Omental fat pad (tissue), 4 donors: ENCODE measurements around the gene RNF214. TPM values are rescaled to one million over a fixed set of nuclear protein-coding genes. Genes with fewer than 3 reads are reported as not detected.

ENCODE experiments used
- ATAC-seq: fragments of 150-250 bp; one replicate; pipeline ENCODE4 v1.9.1; 2016; ENCODE audit warnings: mild to moderate bottlenecking, moderate library complexity; ENCODE audit not compliant: low FRiP score
- DNase-seq: peaks from one replicate; pipeline ENCODE4 v3.0.0-alpha.2; 2019; ENCODE audit warnings: low spot score
- total RNA-seq, 4 donors: library from RNA; depleted of rRNA; stranded (reverse); fragments of >200 nt; gene quantifications; one replicate each; pipeline ENCODE4 v1.1.0, GENCODE V29; 2016
- TF ChIP-seq, protein P1 (sequence below), 3 donors: fragments of 450-650 bp; IDR thresholded peaks; one replicate each; pipeline ENCODE4 v1.5.1; 2016 to 2017; ENCODE audit warnings: antibody characterized with exemption in 3 of 3, mild to moderate bottlenecking in 3 of 3, moderate library complexity in 2 of 3

The RNF214 gene
- total RNA-seq, 4 donors from 2014 or later, result 7.7 to 12.1 (median 9.8) TPM

DNA sequence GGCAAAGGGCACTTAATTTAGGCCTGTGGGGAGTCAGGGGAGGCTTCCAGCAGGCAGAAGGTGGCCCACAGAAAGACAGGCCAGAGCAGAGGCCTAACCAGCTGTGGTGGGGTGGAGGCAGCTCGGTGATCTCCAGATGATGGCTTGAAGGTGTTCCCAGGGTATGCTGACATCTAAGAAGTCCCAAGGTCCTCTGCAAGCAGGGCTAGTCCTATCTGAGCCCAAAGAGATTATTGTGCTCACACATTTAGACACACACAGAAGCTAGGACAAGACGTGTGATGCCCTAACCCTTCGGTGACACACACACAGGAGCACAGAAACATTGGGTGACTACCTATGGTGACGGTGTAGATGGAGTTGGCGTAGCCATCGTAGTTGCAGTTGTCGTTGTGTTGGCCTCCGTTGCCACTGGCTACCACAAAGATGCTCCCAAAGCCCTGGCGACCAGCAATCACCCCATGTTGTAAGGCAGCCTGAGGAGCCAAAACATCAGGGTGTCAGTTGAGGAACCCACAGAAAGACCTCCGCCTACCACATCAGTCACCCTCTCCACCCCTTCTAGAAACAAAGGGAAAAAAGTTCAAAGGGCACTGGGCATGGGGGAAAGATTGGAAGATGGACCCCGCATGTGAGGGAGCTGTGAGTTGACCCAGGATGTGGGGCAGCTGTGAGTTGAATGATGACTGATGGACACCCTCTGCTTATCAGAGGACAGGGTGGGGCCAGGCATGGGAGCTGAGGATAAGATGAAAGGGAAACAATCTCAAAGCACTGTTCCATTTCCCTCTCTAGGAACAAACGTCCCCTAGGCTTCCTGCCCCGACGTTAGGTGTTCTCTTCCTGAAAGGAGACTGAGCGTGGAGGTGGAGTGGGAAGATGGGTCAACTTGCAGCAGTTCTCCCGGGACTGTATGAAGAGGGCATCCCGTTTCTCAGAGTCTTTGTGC is 8.5 kb upstream of the RNF214 start:
- ATAC-seq (no peak), DNase-seq (no peak)
- TF ChIP-seq, protein P1, sequence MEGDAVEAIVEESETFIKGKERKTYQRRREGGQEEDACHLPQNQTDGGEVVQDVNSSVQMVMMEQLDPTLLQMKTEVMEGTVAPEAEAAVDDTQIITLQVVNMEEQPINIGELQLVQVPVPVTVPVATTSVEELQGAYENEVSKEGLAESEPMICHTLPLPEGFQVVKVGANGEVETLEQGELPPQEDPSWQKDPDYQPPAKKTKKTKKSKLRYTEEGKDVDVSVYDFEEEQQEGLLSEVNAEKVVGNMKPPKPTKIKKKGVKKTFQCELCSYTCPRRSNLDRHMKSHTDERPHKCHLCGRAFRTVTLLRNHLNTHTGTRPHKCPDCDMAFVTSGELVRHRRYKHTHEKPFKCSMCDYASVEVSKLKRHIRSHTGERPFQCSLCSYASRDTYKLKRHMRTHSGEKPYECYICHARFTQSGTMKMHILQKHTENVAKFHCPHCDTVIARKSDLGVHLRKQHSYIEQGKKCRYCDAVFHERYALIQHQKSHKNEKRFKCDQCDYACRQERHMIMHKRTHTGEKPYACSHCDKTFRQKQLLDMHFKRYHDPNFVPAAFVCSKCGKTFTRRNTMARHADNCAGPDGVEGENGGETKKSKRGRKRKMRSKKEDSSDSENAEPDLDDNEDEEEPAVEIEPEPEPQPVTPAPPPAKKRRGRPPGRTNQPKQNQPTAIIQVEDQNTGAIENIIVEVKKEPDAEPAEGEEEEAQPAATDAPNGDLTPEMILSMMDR (IDR thresholded peaks at IDR 0.05), result no peak

DNA sequence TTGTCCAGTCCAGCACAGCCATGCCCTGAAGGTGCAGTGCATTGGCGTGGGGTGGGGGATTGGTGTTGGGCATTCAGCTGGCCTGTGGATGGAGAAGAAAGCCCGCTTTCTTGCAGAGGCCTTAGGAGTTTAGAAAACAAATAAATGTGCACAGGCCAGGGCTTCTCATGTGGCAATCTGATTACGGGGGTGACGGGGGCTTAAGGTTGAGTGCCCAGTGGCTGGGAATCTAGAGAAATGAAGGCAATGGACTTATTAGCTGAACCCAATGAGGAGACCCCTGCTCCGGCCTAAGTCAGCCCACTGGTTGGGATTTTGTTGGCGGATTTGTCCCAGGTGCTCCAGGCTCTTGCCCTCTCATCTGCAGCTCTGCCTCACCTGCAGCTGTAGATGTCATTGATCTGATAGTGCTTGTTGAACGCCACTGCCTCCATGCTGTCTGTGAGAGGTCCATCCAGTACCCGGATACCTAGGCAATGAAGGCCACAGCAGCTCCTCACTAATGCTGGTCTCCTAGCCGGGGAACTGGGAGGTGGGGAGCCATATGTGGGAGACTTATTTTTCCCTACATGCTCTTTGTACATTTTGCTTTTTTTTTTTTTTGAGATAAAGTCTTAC is 6.8 kb upstream of the RNF214 start:
- ATAC-seq (no peak), DNase-seq (no peak)
- TF ChIP-seq, protein P1 (IDR thresholded peaks at IDR 0.05), result no peak

DNA sequence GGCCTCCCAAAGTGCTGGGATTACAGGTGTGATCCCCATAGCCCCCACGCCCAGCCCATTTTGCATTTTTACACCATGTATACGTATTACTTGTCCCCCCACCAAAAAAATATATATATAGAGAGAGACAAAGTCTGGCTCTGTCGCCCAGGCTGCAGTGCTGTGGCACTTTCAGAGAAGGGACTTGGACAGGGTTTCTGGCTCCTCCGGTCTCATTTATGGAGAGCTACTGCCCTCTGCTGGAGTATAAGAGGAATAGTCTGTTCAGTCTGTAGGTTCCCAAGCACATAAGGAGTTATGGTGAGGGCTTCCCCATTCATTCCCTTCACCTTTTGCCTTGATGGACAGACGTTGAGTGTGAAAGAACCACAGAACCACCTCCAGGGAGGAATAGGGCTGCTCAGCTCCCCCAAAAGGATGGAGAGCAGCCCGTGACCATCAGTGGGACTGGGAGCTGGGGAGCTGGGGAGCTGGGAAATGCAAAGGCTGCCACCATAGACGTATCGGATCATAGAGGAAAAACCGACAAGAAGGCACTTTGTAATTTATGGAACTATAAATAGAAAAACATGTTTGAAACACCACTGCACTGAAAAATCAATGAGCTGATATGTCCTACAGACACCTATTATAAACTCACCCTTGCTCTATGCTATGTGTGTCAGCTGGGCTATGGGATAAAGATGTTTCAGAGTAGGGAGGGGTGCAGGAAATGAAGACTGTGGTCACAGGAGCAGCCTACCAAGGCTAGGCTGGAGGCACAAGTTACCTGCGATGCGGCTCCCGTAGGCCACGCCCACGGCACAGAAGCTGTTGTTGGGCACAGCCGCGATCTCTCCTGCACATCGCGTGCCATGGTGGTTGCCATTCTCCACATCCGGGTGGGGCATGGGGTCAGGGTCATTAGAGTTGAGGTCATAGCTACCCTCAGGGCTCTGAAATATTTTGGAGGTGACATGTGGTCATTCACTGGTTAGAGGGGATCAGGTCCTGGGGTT is 5.8 kb upstream of the RNF214 start:
- peak; percentile 41 for ATAC-seq
- peak; percentile 20 for DNase-seq
- TF ChIP-seq, protein P1 (IDR thresholded peaks at IDR 0.05), result peak in 2 of 3 donors; percentile 36 to 49

DNA sequence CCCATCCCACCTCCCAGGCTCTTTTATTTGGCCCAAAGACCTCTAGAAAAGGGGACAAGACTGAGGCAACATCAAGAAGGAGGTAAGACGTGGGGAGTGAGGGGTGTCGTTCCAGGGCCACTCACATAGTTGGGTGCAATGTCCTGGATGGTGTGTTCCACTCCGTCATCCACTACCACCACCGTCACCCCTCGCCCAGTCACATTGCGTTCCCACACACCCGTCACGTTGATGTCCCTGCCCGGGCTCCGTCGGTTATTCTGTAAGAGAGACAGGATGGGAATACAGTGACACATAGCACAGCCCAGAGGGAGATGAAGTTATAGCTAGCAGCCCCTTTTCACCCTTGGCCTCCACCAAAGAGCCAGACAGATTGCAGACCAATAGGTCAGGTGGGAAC is 4.4 kb upstream of the RNF214 start:
- DNase-seq (peak; percentile 11), ATAC-seq (no peak)
- TF ChIP-seq, protein P1 (IDR thresholded peaks at IDR 0.05), result no peak

DNA sequence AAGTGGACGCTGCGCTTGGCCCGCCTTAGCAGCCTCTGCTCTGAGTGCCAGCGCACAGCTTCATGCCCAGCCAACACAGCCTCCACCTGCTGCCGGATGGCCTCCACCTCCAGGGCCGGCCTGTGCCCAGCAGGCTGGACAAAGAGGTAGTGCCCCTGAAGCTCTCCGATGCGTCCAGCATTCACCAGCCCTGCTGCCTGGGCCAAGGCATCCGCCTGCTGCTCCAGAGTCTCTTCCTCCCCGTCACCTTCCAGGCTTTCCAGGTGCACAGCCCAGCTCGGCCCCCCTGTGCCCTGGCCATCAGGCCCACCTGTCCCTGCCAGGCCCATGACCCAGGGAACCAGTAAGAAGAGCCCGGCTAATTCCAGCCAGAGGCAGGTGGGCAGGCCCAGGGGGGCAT is 3.1 kb upstream of the RNF214 start:
- DNase-seq, result no peak
- no peak for ATAC-seq

DNA sequence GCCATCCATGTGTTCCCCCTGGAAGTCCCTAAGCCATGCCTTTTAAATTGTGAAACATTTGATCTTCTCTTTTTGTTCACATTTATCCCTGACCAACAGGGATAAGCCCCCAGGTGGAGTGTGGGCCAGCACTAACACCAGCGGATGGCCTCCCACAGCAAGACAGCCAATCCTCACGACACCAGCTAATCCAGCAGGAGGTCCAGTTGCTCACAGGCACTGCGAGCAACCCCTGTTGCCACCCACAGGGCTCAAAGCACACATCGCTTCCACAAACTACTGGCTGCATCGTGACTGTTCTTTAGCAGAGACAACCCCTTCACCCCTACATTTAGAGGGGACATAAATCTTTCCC is 2.6 kb upstream of the RNF214 start:
- TF ChIP-seq, protein P1 (IDR thresholded peaks at IDR 0.05), result no peak
- DNase-seq (no peak), ATAC-seq (no peak)

More for the DNA sequence above, 3.1 kb upstream of the RNF214 start:
- TF ChIP-seq, protein P1 (IDR thresholded peaks at IDR 0.05), result no peak
